HG03196 (cell line): ENCODE data around the gene ADAMTS18.
"Not testable (repeated sequence)": the region's sequence is repeated elsewhere in the genome, so short reads cannot be mapped to it uniquely, and the experiment has no call there.

Experiments
- ATAC-seq: cut with Tn5 transposase; IDR thresholded peaks from one replicate; pipeline ENCODE4 v1.9.1; 2021; ENCODE audit not compliant: unreplicated experiment

Gene ADAMTS18

GRCh38 chr16:77434530-77435271 is at the start of gene ADAMTS18:
ADAMTS18 (minus strand) TSS chr16:77435034; CDS start chr16:77434695, 339 bp downstream.
- no peak for ATAC-seq

- no peak for ATAC-seq
Observed at GRCh38 chr16:77480681-77481315, 46.0 kb upstream of the ADAMTS18 start.

- ATAC-seq = no peak
Observed at GRCh38 chr16:77472262-77472661, 37.4 kb upstream of the ADAMTS18 start.

- ATAC-seq = no peak
Observed at GRCh38 chr16:77470851-77471250, 36.0 kb upstream of the ADAMTS18 start.

- ATAC-seq = no peak
Observed at GRCh38 chr16:77469634-77470033, 34.8 kb upstream of the ADAMTS18 start.

- no peak for ATAC-seq
Observed at GRCh38 chr16:77468831-77469230, 34.0 kb upstream of the ADAMTS18 start.

GRCh38 chr16:77467821-77468335 is 33.0 kb upstream of the ADAMTS18 start:
- ATAC-seq = no peak

- ATAC-seq = not testable (repeated sequence)
Observed at GRCh38 chr16:77463659-77464058, 28.8 kb upstream of the ADAMTS18 start.

GRCh38 chr16:77462894-77463293 is 28.1 kb upstream of the ADAMTS18 start:
- ATAC-seq = no peak

GRCh38 chr16:77459534-77460254 is 24.9 kb upstream of the ADAMTS18 start:
- no peak for ATAC-seq

GRCh38 chr16:77457046-77457445 is 22.2 kb upstream of the ADAMTS18 start:
- no peak for ATAC-seq

GRCh38 chr16:77452243-77452642 is 17.4 kb upstream of the ADAMTS18 start:
- no peak for ATAC-seq

GRCh38 chr16:77450790-77451487 is 16.1 kb upstream of the ADAMTS18 start:
- no peak for ATAC-seq

- no peak for ATAC-seq
Observed at GRCh38 chr16:77449208-77449607, 14.4 kb upstream of the ADAMTS18 start.

GRCh38 chr16:77445324-77445723 is 10.5 kb upstream of the ADAMTS18 start:
- no peak for ATAC-seq

- ATAC-seq = no peak
Observed at GRCh38 chr16:77444147-77444460, 9.3 kb upstream of the ADAMTS18 start.

GRCh38 chr16:77443357-77444146 is 8.7 kb upstream of the ADAMTS18 start:
- no peak for ATAC-seq

- ATAC-seq = no peak
Observed at GRCh38 chr16:77442078-77442477, 7.2 kb upstream of the ADAMTS18 start.

- ATAC-seq = no peak
Observed at GRCh38 chr16:77439106-77439505, 4.3 kb upstream of the ADAMTS18 start.

- no peak for ATAC-seq
Observed at GRCh38 chr16:77437859-77438258, 3.0 kb upstream of the ADAMTS18 start.
